ENCODE measurements around the gene JUNB. TPM values are rescaled to one million over a fixed set of nuclear protein-coding genes. Genes with fewer than 3 reads are reported as not detected.

Gene JUNB
- total and polyA plus RNA-seq, 2 of the 13 experiments (the other 11 are each of a cell fraction or from before 2014, with no cell fraction given): 7.7 to 8.2 TPM

DNA sequence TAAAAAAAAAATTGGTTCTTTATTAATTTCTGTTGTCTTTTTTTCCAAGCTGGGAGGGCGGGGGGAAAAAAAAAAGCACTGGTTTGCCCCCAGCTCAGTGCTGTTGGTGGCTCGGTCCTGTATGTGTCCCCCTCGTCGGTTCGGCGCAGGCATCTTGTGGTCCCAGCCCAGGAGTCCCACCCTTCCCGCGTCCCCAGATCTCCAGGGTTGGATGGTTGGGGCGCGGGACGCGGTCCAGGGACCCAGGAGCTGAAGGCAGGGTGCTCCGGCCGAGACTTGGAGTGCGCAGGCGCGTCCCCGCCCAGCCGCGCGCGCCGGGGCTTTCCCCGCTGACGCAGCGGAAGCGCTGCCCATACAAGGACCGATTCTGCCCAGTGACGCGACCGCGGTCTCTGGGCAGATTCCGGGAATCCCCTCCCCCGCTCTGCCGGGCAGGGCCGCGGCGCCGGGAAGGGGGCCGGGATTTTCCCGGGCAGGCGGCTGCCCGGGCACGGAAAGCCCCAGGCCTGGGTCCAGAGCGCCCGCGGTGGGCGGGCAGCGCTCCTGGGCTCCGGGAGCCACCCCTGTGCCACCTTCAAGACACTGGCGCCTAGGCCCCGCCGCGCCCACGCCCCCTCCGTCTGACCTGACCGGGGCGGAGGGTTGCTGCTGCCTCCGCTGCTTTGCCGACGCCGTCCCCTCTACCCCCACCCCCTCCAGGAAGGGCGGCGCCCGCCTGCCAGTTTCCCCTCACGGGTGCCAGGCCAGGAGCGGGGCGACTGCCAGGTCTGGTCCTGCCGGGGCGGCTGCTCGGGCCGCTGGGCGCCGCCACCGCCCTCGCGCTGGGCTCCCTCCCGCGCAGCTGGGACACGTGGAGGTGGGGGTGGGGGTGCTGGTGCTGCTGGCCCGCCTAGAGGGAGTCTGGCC lies 2.3 kb downstream of the JUNB start (continued):
- TF ChIP-seq ZBTB4 (CRISPR knock-in tag; IDR thresholded peaks at IDR 0.05; ENCODE audit: borderline replicate concordance) (no peak), ZNF318 (CRISPR knock-in tag; IDR thresholded peaks at IDR 0.05) (no peak), CEBPG (CRISPR knock-in tag; IDR thresholded peaks at IDR 0.05) (no peak), AGO1 (IDR thresholded peaks at IDR 0.05; ENCODE audit: low read depth, low read length, poor library complexity, severe bottlenecking) (peak; percentile 99), ZNF598 (CRISPR knock-in tag; IDR thresholded peaks at IDR 0.05; ENCODE audit: borderline replicate concordance) (no peak), LBX2 (CRISPR knock-in tag; IDR thresholded peaks at IDR 0.05; ENCODE audit: borderline replicate concordance) (no peak), SMAD9 (CRISPR knock-in tag; IDR thresholded peaks at IDR 0.05) (no peak), RFXANK (CRISPR knock-in tag; IDR thresholded peaks at IDR 0.05) (peak; percentile 93), KLF11 (CRISPR knock-in tag; IDR thresholded peaks at IDR 0.05) (no peak), NFE2L1 (CRISPR knock-in tag; IDR thresholded peaks at IDR 0.05; ENCODE audit: borderline replicate concordance) (no peak), NRL (CRISPR knock-in tag; IDR thresholded peaks at IDR 0.05; ENCODE audit: borderline replicate concordance) (peak; percentile 70; the same call in 1 of the 2 replicates), ZFP1 (CRISPR knock-in tag; IDR thresholded peaks at IDR 0.05) (no peak), MED8 (CRISPR knock-in tag; IDR thresholded peaks at IDR 0.05; ENCODE audit: insufficient replicate concordance) (peak; percentile 56), CEBPB (IDR thresholded peaks at IDR 0.05; ENCODE audit: borderline replicate concordance, low read depth, low read length) (no peak), ZNF773 (CRISPR knock-in tag; IDR thresholded peaks at IDR 0.05; ENCODE audit: borderline replicate concordance) (no peak), ZNF20 (CRISPR knock-in tag; IDR thresholded peaks at IDR 0.05) (no peak)
- TF ChIP-seq, protein P1, sequence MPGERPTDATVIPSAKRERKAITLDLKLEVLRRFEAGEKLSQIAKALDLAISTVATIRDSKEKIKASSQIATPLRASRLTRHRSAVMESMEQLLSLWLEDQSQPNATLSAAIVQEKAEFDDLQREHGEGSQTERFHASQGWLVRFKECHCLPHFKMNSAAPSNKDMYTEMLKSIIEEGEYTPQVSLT (CRISPR knock-in tag; IDR thresholded peaks at IDR 0.05; ENCODE audit: borderline replicate concordance, low read depth): no peak

All from HepG2 (cell line).